NB4 (cell line): ENCODE measurements around the gene SLC29A3.

Experiments
- POLR2A ChIP-seq: IDR thresholded peaks from 2 replicates; pipeline ENCODE4 v1.6.1; 2011; ENCODE audit warnings: mild to moderate bottlenecking; ENCODE audit not compliant: insufficient read length; ENCODE audit errors: extremely low read depth
- TF ChIP-seq, protein P1 (sequence below): IDR thresholded peaks from one replicate; pipeline ENCODE4 v1.5.1; 2012; ENCODE audit warnings: low read depth, low read length

DNA sequence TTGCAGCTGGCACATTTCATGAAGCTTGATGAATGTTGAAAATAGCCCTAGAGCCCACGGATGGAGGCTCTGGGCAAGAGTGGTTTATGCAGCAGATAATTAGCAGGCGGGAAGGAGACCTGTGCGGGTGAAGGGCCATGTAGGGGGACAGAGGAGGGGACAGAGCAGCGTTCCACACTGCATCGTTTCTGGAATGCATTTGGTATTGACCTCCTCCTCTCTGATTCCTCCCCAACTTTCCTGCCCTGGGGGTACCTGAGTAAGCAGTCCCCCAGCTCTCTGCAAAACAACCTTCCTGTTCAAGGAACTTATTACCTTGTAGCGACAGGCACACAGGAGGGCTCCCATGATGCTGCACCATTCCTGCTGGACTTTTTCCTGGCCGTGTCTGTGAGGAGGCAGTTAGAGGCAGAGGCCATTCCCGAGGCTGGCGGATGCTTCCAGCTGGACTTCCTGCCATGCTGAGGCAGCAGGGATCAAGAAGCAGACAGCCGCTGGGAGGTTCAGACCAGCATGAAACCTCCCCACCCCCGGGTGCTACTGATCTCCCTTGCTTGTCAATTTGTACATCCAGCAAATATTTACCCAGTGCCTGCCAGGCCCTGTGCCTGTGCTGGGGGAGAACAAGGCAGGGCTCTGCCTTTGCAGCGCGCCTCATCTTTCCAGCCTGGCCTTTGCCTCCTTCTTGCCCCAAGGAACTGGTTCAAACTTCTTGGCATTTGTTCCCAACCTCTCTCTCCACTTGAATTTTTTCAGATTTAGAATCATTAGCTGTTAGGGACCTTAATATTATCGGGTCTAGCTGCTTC, 28.7 kb downstream of the SLC29A3 start:
- no peak for TF ChIP-seq POLR2A
- TF ChIP-seq, protein P1, sequence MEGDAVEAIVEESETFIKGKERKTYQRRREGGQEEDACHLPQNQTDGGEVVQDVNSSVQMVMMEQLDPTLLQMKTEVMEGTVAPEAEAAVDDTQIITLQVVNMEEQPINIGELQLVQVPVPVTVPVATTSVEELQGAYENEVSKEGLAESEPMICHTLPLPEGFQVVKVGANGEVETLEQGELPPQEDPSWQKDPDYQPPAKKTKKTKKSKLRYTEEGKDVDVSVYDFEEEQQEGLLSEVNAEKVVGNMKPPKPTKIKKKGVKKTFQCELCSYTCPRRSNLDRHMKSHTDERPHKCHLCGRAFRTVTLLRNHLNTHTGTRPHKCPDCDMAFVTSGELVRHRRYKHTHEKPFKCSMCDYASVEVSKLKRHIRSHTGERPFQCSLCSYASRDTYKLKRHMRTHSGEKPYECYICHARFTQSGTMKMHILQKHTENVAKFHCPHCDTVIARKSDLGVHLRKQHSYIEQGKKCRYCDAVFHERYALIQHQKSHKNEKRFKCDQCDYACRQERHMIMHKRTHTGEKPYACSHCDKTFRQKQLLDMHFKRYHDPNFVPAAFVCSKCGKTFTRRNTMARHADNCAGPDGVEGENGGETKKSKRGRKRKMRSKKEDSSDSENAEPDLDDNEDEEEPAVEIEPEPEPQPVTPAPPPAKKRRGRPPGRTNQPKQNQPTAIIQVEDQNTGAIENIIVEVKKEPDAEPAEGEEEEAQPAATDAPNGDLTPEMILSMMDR: no peak
